NCI-H82 treated with DMSO at 0.1 percent for 48 hours (cell line): ENCODE results near the gene EFNB2.

Experiments used
- DNase-seq: peaks from one replicate; lab custom pipeline; 2025; ENCODE audit not compliant: unreplicated experiment; lab: John Stamatoyannopoulos, UW

The EFNB2 gene

DNA sequence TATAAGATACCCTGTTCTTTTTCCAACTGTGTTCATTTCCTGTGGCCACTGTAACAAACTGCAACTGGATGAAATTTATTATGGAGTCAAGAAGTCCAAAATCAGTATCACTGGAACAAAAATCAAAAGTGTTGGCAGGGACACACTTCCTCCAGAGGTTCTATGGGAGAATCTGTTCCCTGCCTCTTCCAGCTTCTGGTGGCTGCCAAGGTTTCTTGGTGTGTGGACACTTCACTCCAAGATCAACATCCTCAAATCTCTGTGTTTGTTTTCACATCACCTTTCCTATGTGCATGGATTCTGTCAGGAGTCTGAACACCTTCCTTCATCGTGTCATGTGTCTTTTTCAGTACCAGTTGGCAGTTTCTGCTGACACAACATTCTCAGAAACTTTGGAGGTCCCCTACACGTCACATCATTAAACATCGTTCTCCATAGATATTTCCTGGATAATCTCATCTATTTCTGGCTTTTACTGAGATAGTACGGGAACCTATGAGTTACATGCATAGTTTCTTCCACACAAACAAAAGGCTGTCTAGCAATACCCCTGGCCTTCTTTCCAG, 15.2 kb upstream of the EFNB2 start:
- no peak for DNase-seq

DNA sequence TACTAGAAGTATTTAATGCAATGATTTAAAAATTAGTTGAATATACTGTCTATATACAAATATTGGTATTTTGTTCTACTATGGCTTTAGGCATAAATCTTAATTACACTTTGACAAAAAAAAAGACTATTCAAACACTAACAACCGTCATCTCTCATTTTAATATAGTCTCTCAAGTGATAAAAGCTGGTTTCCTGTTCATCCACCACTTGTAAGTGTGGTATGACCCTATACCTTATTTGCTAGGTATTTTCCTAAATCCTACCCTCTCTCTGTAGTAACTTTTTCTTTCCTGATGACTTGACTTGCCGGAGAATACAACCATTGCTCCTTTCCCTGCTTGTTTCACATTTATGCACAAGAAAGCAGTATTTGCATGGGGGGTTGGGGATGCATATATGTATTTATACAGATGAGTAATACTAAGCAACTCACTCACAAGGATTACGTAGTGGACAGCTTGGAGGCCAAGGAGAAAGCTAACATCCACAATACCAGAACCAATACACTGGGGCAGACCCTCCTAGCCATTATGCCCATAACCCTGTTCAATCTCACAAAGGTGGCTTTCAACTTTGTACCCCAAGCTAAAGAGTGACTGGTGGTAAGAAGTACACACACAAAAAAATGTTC, 12.7 kb upstream of the EFNB2 start:
- no peak for DNase-seq

- DNase-seq, result no peak
Observed at GRCh38 chr13:106541826-106542225, 6.4 kb upstream of the EFNB2 start.

DNA sequence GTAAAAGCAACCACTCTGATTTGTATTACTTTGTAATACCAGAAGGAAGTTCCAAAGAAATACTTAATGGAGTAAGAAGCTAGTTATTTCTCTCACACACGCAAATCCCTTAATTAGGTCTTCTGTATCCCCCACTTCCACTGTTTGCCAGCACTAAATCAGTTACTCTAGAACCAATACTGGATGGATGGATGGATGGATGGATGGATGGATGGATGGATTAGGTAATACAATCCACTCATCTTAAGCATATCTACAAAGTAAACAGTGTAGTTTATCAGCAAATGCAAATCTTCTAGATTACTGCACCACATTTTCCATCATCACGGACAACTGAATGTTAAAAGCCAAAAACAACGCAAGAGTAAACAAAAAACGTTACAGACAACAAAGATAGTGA, 5.2 kb upstream of the EFNB2 start:
- DNase-seq, result no peak

GRCh38 chr13:106537521-106537920, 2.1 kb upstream of the EFNB2 start:
- no peak for DNase-seq

- DNase-seq, result peak; percentile 81
Observed at GRCh38 chr13:106536244-106537034, 977 bp upstream of the EFNB2 start.

GRCh38 chr13:106534639-106535551, 567 bp downstream of the EFNB2 start:
- DNase-seq, result no peak

GRCh38 chr13:106533943-106534638, 1.4 kb downstream of the EFNB2 start:
- peak; percentile 40 for DNase-seq

DNA sequence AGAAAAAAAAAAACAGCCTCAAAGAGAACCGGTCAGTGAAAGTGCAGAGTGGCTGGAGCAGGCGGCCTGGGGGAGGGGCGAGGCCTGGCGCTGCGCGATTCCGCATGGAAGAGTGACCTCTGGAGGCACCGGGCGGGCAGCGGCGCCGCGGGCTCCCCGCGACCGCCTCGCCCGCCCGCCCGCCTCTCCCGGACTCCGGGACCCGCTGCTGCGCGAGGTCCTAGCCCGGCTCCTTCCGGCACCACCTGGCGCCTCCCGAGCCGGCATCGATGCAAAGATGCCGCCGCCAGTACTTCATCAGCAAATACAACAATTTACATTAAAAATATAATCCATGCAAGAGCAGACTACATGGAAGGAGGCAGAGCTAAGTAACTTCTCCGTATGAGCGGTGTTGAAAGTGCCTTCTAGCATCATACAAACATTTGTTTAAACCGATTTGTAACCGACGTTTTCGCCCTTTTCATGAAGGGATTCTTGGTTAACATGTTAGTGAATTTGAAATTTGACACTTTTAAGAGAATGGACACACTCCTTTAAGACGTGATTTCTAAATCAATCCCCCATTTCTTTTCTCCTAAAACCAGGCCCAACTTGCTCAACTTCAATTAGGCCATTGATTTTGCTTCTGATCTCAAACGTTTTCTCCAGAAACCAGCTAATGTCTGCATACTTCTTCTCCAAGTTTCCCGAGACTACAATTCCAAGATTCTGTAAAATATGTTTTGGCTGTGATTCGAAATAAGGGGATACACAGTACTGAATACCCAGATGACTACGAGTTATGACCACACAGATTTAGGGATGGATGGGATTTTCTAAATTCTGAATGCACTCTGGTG, 2.1 kb downstream of the EFNB2 start:
- no peak for DNase-seq

DNA sequence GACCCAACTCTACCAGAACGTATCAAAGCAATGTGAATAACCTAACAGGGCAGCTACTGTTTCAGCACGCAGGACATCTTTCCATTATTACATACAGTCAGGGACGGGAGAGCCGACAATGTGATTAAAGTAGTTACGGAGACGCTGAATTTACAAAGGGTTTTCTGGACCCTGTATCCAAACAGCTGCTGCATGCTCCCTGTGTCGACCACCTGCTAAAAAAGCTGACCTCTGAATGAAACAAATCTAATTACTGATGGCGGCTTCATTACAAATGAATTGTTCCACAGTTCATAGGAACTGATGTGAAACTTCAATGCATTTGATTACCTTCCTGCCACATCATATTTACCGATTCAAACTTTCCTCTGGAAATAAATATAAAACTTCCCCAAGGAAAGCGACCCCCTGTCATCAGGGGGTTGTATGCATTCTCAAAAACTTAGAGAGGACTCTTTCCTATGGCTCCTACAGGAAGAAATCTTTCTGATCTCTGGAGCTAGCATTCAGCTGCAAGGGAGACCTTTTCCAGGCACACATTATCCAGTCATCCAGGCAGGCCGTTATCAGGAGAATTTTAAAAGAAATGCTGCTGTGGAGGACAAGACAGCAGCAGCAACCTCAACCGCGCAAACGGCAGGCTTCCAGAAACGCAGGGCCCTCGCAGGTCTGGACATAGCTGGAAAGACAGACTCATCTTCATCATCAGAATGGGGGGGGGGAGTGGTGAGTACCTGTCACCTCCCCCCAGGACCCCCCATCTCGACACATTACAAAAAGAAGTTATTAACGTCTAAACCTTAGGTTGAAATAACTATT, 3.1 kb downstream of the EFNB2 start:
- peak; percentile 67 for DNase-seq

GRCh38 chr13:106530980-106531481, 4.4 kb downstream of the EFNB2 start:
- peak; percentile 52 for DNase-seq

GRCh38 chr13:106530171-106530851, 5.2 kb downstream of the EFNB2 start:
- no peak for DNase-seq

DNA sequence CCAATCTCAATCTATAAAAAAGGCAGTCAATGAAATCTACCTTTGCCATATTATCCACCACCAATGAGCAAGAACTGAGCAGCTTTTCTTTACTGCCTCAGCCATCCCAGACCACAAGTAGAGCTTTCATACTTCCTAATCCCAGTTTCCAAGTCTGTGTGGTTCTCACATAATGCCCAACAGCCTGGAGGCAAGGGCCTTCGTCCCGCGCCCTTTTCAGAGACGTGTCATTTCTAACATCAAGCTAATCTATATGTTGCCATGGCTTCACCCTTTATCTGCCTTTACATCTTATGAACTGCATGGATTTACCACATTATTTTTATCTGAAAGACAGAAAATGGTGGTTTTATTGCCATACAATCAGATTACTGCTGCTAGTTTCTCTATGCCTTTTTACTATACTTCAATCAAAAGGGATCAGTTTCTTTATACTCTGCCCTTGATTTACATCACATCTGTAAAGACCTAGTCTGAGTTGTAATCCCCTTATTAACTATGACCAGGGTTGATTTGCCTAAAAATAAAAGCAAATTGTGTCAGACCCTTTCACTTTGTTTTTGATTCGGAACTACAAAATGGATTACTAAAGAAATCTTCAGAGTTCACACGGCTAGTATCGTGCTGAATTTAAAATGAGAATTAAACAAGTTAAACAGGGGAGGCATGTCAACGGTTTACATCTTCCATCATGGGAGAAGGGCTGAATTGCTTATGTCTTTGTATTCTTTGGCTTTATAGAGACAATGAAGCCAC, 5.9 kb downstream of the EFNB2 start:
- DNase-seq, result peak; percentile 96

DNA sequence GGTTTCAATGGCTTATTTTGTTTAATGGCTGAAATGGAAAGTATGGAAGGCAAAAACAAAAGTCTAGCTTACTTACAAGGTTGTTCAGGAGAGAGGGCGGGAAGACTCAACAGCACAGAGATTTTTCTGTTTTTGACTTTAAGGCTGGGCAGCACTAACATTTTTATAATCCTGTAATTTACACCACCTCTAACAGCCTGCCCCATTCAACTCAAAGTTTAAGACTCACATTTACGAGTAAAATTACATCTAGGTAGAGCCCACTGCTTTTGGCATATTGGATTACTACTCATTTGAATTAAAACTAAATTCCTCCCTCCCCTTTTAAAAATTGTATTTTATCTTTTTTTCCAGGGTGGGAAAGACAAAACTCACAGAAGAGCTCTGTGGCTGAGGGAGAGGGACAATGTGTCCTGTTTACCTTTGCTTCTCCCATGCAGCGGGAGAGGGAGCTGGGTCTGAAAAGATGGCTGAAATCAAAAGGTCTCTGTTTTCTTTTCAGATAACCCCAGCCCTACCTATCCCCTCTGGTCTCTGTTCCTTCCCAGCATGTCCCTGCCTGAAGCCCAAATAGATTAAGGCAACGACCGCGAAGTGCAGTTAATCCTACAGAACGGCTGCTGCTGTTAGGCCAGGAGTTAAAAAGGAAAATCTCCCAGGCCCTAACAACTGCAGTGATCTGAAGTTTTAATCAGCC, 6.6 kb downstream of the EFNB2 start:
- peak; percentile 96 for DNase-seq

DNA sequence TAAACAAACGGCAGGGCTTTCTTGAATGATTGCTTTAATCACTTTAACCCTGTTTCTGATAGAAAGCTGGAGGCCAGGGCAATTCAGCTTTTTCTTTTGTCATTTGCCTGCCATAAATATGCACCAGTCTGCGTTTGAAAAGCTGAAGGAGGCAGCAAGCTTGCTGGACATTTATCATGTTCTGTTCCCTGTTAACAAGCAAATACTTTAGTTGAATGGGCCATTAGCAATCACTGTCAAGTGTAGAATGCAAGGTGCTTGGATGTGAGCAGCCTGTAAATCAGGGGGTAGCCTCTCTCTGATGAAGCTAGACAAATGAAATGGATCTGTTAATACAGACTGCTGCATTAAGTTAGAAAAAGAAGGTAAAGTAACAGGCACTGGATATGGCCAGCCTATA, 7.6 kb downstream of the EFNB2 start:
- no peak for DNase-seq

DNA sequence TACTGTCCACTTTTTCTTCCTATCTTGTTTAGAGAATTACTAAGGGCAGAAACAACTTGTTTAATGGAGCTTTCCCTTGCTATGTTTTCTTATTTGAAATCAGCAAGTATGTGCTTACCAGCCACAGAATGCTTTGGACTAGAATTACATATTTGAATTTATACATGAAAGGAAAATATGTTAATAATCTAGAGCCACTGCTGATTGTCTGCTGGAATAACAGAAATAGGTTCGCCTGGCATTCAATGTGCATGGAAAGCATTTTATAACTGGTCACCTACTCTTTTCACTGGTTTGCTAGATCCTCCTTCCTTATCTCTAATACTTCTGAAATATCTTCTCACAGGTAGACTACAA, 8.0 kb downstream of the EFNB2 start:
- no peak for DNase-seq
